ENCODE results near the gene QKI. TPM values are rescaled to one million over a fixed set of nuclear protein-coding genes. Genes with fewer than 3 reads are reported as not detected.

The QKI gene
- total and polyA plus RNA-seq, 2 donors (not counting 3 experiments of a cell fraction or from before 2014, with no cell fraction given): 178 to 232 TPM

- no peaks in the 10 kb centered on the region for H3K9me1 ChIP-seq (replicated peaks; ENCODE audit: control insufficient read depth, extremely low read depth, insufficient read depth, low read length)
- DNase-seq (ENCODE audit: low read depth, low spot score): no peak
- no peak for FAIRE-seq
- dilution Hi-C loops (cut with MboI; ENCODE audit: extremely low pct_ligation_motif_present, low sequenced_read_pairs): no loop called here
- H3K27me3 ChIP-seq (ENCODE audit: control insufficient read depth in 2 of 2, insufficient read depth in 2 of 2, low read length in 2 of 2): no peaks in the 10 kb centered on the region
- no peak overlapping the region for H3K9ac ChIP-seq (replicated peaks; ENCODE audit: extremely low read depth, insufficient read depth, low read length)
- no peak overlapping the region for H2AFZ ChIP-seq (ENCODE audit: low read depth, low read length)
- no peak overlapping the region for H3K4me3 ChIP-seq (replicated peaks in 1 of 3; ENCODE audit: insufficient read depth in 1 of 3, low read depth in 1 of 3, low read length in 3 of 3)
- no TSS peak for BruUV-seq (replicated peaks)
- peaks cover 19% of the 10 kb centered on the region for H3K79me2 ChIP-seq (ENCODE audit: control insufficient read depth, insufficient read depth, low read length)
- ChIA-PET POLR2A (no interaction called here), CTCF (no interaction called here)
- H3K4me2 ChIP-seq (ENCODE audit: insufficient read depth, low read length): no peak overlapping the region
- H3K27ac ChIP-seq (ENCODE audit: insufficient read depth, low read depth, low read length): no peak overlapping the region
- H3K4me1 ChIP-seq (ENCODE audit: control insufficient read depth, extremely low read depth, insufficient read depth, low read length): no peaks in the 10 kb centered on the region
- no peak for TF ChIP-seq MYC (IDR thresholded peaks at IDR 0.05; ENCODE audit: low read depth, low read length)
- TF ChIP-seq EZH2 (IDR thresholded peaks at IDR 0.05; ENCODE audit: borderline replicate concordance, low read depth, low read length, severe bottlenecking): no peak
- H3K36me3 ChIP-seq (ENCODE audit: control insufficient read depth in 2 of 2, extremely low read depth in 1 of 2, insufficient read depth in 2 of 2, low read length in 2 of 2): peaks cover 8 to 16% of the 10 kb centered on the region in 2 experiments
- no peaks in the 10 kb centered on the region for H3K9me3 ChIP-seq (replicated peaks; ENCODE audit: control insufficient read depth, insufficient read depth, low read length)
- intact Hi-C loops (cut with micrococcal nuclease): no loop called here
- H4K20me1 ChIP-seq (replicated peaks; ENCODE audit: control insufficient read depth, extremely low read depth, insufficient read depth, low read length): peaks cover 4% of the 10 kb centered on the region
These were observed 150.0 kb downstream of the QKI start for GRCh38 chr6:163564534-163564933.

GRCh38 chr6:163565140-163565539 lies 150.6 kb downstream of the QKI start:
- Histone ChIP-seq H3K4me3 (replicated peaks in 1 of 3; ENCODE audit: insufficient read depth in 1 of 3, low read depth in 1 of 3, low read length in 3 of 3) (no peak overlapping the region), H3K36me3 (ENCODE audit: control insufficient read depth in 2 of 2, extremely low read depth in 1 of 2, insufficient read depth in 2 of 2, low read length in 2 of 2) (peaks cover 8 to 12% of the 10 kb centered on the region in 2 experiments), H3K27ac (ENCODE audit: insufficient read depth, low read depth, low read length) (no peak overlapping the region), H3K4me1 (ENCODE audit: control insufficient read depth, extremely low read depth, insufficient read depth, low read length) (no peaks in the 10 kb centered on the region), H4K20me1 (replicated peaks; ENCODE audit: control insufficient read depth, extremely low read depth, insufficient read depth, low read length) (peaks cover 4% of the 10 kb centered on the region), H2AFZ (ENCODE audit: low read depth, low read length) (no peak overlapping the region), H3K9me1 (replicated peaks; ENCODE audit: control insufficient read depth, extremely low read depth, insufficient read depth, low read length) (no peaks in the 10 kb centered on the region), H3K9me3 (replicated peaks; ENCODE audit: control insufficient read depth, insufficient read depth, low read length) (no peaks in the 10 kb centered on the region), H3K27me3 (ENCODE audit: control insufficient read depth in 2 of 2, insufficient read depth in 2 of 2, low read length in 2 of 2) (no peaks in the 10 kb centered on the region), H3K9ac (replicated peaks; ENCODE audit: extremely low read depth, insufficient read depth, low read length) (no peak overlapping the region), H3K4me2 (ENCODE audit: insufficient read depth, low read length) (no peak overlapping the region), H3K79me2 (ENCODE audit: control insufficient read depth, insufficient read depth, low read length) (peaks cover 14% of the 10 kb centered on the region)
- dilution Hi-C loops (cut with MboI; ENCODE audit: extremely low pct_ligation_motif_present, low sequenced_read_pairs): no loop called here
- ChIA-PET CTCF (interaction anchor here (0.8 kb wide), 1 partner anchor 10 kb away, joined by 3 read pairs; no protein-coding TSS in a partner anchor), POLR2A (no interaction called here)
- intact Hi-C loops (cut with micrococcal nuclease): no loop called here
- FAIRE-seq (no peak), DNase-seq (ENCODE audit: low read depth, low spot score) (no peak)
- no peak for TF ChIP-seq POLR2AphosphoS5 (IDR thresholded peaks at IDR 0.05; ENCODE audit: insufficient read depth, low read depth, low read length)
- no peak for TF ChIP-seq FOS (IDR thresholded peaks at IDR 0.05; ENCODE audit: borderline replicate concordance, insufficient read depth, low read length)
- no peak for TF ChIP-seq CTCF (IDR thresholded peaks at IDR 0.05; ENCODE audit: extremely low read depth in 1 of 2, insufficient read depth in 1 of 2, low read depth in 1 of 2, low read length in 2 of 2)
- TF ChIP-seq GATA2 (IDR thresholded peaks at IDR 0.05; ENCODE audit: insufficient read depth, insufficient read length, low read depth, low read length): no peak
- no peak for TF ChIP-seq JUN (IDR thresholded peaks at IDR 0.05; ENCODE audit: borderline replicate concordance, insufficient read depth, insufficient read length, low read depth)
- no peak for TF ChIP-seq EZH2 (IDR thresholded peaks at IDR 0.05; ENCODE audit: borderline replicate concordance, low read depth, low read length, severe bottlenecking)
- no peak for TF ChIP-seq MYC (IDR thresholded peaks at IDR 0.05; ENCODE audit: low read depth, low read length)
- no peak for TF ChIP-seq MAX (IDR thresholded peaks at IDR 0.05; ENCODE audit: insufficient read depth, insufficient read length)
- no TSS peak for BruUV-seq (replicated peaks)

All from endothelial cell of umbilical vein (primary cell).